ENCODE measurements around the gene SIM2. TPM values are rescaled to one million over a fixed set of nuclear protein-coding genes. Genes with fewer than 3 reads are reported as not detected.

Gene SIM2
- total and polyA plus RNA-seq, 2 donors (not counting 1 experiment from before 2014, with no cell fraction given), result not detected

DNA sequence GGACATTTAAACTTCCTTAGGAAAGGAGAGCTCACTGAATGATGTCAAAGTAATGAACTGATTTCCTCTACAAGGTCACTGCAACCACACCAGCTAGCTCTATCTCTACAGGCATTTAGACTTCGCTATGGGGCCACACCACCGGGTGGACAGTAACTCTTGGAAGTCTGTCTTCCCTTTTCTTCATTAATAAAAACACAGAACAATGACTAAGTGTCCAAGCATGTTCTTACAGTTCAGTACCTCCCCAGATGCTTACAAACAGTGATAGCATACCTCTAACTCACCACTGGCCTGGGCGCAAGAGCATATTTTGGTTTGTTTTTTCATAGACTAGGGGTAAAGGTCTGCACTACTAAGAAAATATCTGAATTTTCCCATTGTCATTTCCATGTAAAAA, 54.6 kb downstream of the SIM2 start:
- no peak overlapping the region for H2AFZ ChIP-seq (ENCODE audit: insufficient read depth, low read depth, low read length, poor library complexity, severe bottlenecking)
- no peaks in the 10 kb centered on the region for H3K79me2 ChIP-seq (ENCODE audit: control insufficient read depth, insufficient read depth, low read length)
- ATAC-seq (ENCODE audit: low read depth), result no peak
- no peak overlapping the region for H3K27ac ChIP-seq (ENCODE audit: low read length in 2 of 2)
- H3K27me3 ChIP-seq (replicated peaks in 1 of 4; ENCODE audit: control extremely low read depth in 1 of 4, control insufficient read depth in 3 of 4, insufficient read depth in 4 of 4, low read length in 3 of 4), result peaks cover 0 to 3% (median 0%) of the 10 kb centered on the region in 4 experiments
- H3K4me2 ChIP-seq (replicated peaks; ENCODE audit: low read depth, low read length, poor library complexity, severe bottlenecking), result no peak overlapping the region
- no peak overlapping the region for H3K4me3 Mint-ChIP-seq
- H3K27ac Mint-ChIP-seq, result no peak overlapping the region
- H3K9me3 ChIP-seq (ENCODE audit: control extremely low read depth in 1 of 3, control insufficient read depth in 2 of 3, insufficient read depth in 1 of 3, low read length in 2 of 3), result no peaks in the 10 kb centered on the region
- no peak overlapping the region for H3K9ac ChIP-seq (ENCODE audit: low read length)
- H3K4me1 Mint-ChIP-seq, result no peaks in the 10 kb centered on the region
- no peaks in the 10 kb centered on the region for H4K20me1 ChIP-seq (ENCODE audit: control insufficient read depth, insufficient read depth, low read length, poor library complexity, severe bottlenecking)
- no peak for DNase-seq
- H3K4me3 ChIP-seq (ENCODE audit: control extremely low read depth in 1 of 5, extremely low read depth in 1 of 5, insufficient read depth in 1 of 5, low read depth in 2 of 5, low read length in 4 of 5), result no peak overlapping the region
- no peak for TF ChIP-seq EZH2 (IDR thresholded peaks at IDR 0.05; ENCODE audit: borderline replicate concordance, insufficient read depth, low read depth, low read length, poor library complexity, severe bottlenecking)
- TF ChIP-seq, protein P1, sequence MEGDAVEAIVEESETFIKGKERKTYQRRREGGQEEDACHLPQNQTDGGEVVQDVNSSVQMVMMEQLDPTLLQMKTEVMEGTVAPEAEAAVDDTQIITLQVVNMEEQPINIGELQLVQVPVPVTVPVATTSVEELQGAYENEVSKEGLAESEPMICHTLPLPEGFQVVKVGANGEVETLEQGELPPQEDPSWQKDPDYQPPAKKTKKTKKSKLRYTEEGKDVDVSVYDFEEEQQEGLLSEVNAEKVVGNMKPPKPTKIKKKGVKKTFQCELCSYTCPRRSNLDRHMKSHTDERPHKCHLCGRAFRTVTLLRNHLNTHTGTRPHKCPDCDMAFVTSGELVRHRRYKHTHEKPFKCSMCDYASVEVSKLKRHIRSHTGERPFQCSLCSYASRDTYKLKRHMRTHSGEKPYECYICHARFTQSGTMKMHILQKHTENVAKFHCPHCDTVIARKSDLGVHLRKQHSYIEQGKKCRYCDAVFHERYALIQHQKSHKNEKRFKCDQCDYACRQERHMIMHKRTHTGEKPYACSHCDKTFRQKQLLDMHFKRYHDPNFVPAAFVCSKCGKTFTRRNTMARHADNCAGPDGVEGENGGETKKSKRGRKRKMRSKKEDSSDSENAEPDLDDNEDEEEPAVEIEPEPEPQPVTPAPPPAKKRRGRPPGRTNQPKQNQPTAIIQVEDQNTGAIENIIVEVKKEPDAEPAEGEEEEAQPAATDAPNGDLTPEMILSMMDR (IDR thresholded peaks at IDR 0.05), result no peak
- WGBS (ENCODE audit: insufficient coverage), result 94% methylated on average over 2 of the region's 3 CpGs
- H3K27me3 Mint-ChIP-seq, result peaks cover 21% of the 10 kb centered on the region
- ChIA-PET CTCF (no interaction called here), POLR2A (no interaction called here)
- no peaks in the 10 kb centered on the region for H3K9me3 Mint-ChIP-seq (ENCODE audit: insufficient read depth)
- peaks cover 0 to 2% of the 10 kb centered on the region in 2 experiments for H3K36me3 ChIP-seq (replicated peaks in 1 of 2; ENCODE audit: control extremely low read depth in 1 of 2, control insufficient read depth in 1 of 2, extremely low read depth in 1 of 2, insufficient read depth in 2 of 2, low read length in 1 of 2)
- intact Hi-C loops (cut with micrococcal nuclease), result no loop called here
- no peaks in the 10 kb centered on the region for H3K4me1 ChIP-seq (ENCODE audit: control insufficient read depth in 2 of 2, insufficient read depth in 2 of 2, low read length in 2 of 2)

DNA sequence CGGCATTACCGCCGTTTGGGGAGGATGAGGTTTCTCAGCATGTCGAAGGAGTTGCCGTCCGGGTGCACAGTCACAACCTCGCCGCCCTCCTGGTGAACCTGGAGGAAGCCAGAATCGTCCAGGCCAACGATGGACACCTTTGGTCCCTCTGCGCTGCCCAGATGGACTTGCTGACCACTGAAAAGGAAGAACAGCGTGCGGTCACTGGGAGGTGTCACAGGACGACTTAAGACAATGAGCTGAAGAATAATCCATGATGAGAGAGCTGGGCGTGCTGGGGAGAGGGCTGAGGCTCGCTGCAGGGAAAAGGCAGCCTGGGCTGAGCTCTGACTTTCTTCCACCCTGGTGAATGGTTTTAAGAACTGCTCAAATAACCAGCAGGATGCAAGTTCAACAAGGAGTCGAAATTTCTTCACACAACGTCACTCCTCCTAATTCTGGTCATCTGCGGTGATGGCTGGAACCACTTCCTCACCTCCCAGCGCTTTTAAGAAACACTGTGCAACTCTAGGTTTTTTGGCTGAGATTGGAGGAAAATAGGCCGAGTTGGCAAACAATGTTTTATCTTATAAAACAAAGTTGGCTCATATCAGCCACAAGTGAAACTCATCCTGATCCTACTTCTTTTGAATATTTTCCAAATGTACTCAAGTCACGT, 55.5 kb downstream of the SIM2 start:
- CTCF ChIA-PET, result no interaction called here
- TF ChIP-seq EZH2 (IDR thresholded peaks at IDR 0.05; ENCODE audit: borderline replicate concordance, insufficient read depth, low read depth, low read length, poor library complexity, severe bottlenecking), result no peak
- TF ChIP-seq, protein P1 (IDR thresholded peaks at IDR 0.05), result no peak

More for the DNA sequence above, 55.5 kb downstream of the SIM2 start:
- Histone ChIP-seq H3K9me3 (ENCODE audit: control extremely low read depth in 1 of 3, control insufficient read depth in 2 of 3, insufficient read depth in 1 of 3, low read length in 2 of 3) (no peaks in the 10 kb centered on the region), H3K79me2 (ENCODE audit: control insufficient read depth, insufficient read depth, low read length) (no peaks in the 10 kb centered on the region), H3K4me1 (ENCODE audit: control insufficient read depth in 2 of 2, insufficient read depth in 2 of 2, low read length in 2 of 2) (no peaks in the 10 kb centered on the region), H4K20me1 (ENCODE audit: control insufficient read depth, insufficient read depth, low read length, poor library complexity, severe bottlenecking) (no peaks in the 10 kb centered on the region), H3K36me3 (replicated peaks in 1 of 2; ENCODE audit: control extremely low read depth in 1 of 2, control insufficient read depth in 1 of 2, extremely low read depth in 1 of 2, insufficient read depth in 2 of 2, low read length in 1 of 2) (peaks cover 0 to 2% of the 10 kb centered on the region in 2 experiments), H2AFZ (ENCODE audit: insufficient read depth, low read depth, low read length, poor library complexity, severe bottlenecking) (no peak overlapping the region), H3K27me3 (replicated peaks in 1 of 4; ENCODE audit: control extremely low read depth in 1 of 4, control insufficient read depth in 3 of 4, insufficient read depth in 4 of 4, low read length in 3 of 4) (no peaks in the 10 kb centered on the region), H3K4me2 (replicated peaks; ENCODE audit: low read depth, low read length, poor library complexity, severe bottlenecking) (no peak overlapping the region), H3K4me3 (ENCODE audit: control extremely low read depth in 1 of 5, extremely low read depth in 1 of 5, insufficient read depth in 1 of 5, low read depth in 2 of 5, low read length in 4 of 5) (no peak overlapping the region), H3K27ac (ENCODE audit: low read length in 2 of 2) (no peak overlapping the region), H3K9ac (ENCODE audit: low read length) (no peak overlapping the region)
- Mint-ChIP-seq H3K27me3 (peaks cover 13% of the 10 kb centered on the region), H3K4me1 (no peaks in the 10 kb centered on the region), H3K9me3 (ENCODE audit: insufficient read depth) (no peaks in the 10 kb centered on the region), H3K27ac (no peak overlapping the region), H3K4me3 (no peak overlapping the region)
- ATAC-seq (ENCODE audit: low read depth) (no peak), DNase-seq (no peak)
- WGBS (ENCODE audit: insufficient coverage), result 95% methylated on average over 17 of the region's 22 CpGs
- POLR2A ChIA-PET, result no interaction called here
- intact Hi-C loops (cut with micrococcal nuclease), result no loop called here

All from B cell (primary cell).